Measurements from ENCODE around the gene OOSP3. TPM values are rescaled to one million over a fixed set of nuclear protein-coding genes. Genes with fewer than 3 reads are reported as not detected.

Gene OOSP3
- polyA plus RNA-seq (0.09 to 0.14 TPM in 2 of 3 replicates, not detected in the other), polyA minus RNA-seq (not detected in 3 replicates)
- not detected for polyA plus RNA-seq (2011; ENCODE audit: low read depth)
- polyA plus RNA-seq (2011; cell fraction: cytosol; rRNA removed), result 0.16 TPM in 1 of 2 replicates, not detected in the other
- 0.15 TPM in 1 of 2 replicates, not detected in the other for polyA plus RNA-seq (2011; cell fraction: nucleus; rRNA removed)
- not detected in 2 replicates for polyA plus RNA-seq (2012; ENCODE audit: low replicate concordance)
- polyA minus RNA-seq (2011; cell fraction: cytosol; rRNA and poly(A)+ RNA removed), result not detected
- not detected in 2 replicates for polyA minus RNA-seq (2011; cell fraction: nucleus; rRNA and poly(A)+ RNA removed)

- Histone ChIP-seq H3K9me3 (ENCODE audit: control insufficient read depth, low read depth, low read length) (no peaks in the 10 kb centered on the region), H3K4me2 (ENCODE audit: control insufficient read depth, extremely low read depth, insufficient read depth, low read depth, low read length) (no peak within 1 kb of the TSS), H4K20me1 (ENCODE audit: control insufficient read depth, extremely low read depth, insufficient read depth, low read length) (no peaks in the 10 kb centered on the region), H3K4me1 (ENCODE audit: control insufficient read depth, extremely low read depth, insufficient read depth, low read length) (no peaks in the 10 kb centered on the region), H3K27ac (ENCODE audit: control insufficient read depth, insufficient read depth, low read length) (no peak within 1 kb of the TSS), H3K9ac (ENCODE audit: control insufficient read depth, extremely low read depth, insufficient read depth, low read length) (no peak within 1 kb of the TSS), H3K9me1 (ENCODE audit: control insufficient read depth, extremely low read depth, insufficient read depth, low read length) (no peaks in the 10 kb centered on the region), H2AFZ (ENCODE audit: control insufficient read depth, low read length) (no peak within 1 kb of the TSS), H3K27me3 (ENCODE audit: control insufficient read depth, extremely low read depth, insufficient read depth, low read length) (no peaks in the 10 kb centered on the region), H3K36me3 (ENCODE audit: control insufficient read depth in 2 of 2, extremely low read depth in 1 of 2, insufficient read depth in 2 of 2, low read length in 2 of 2) (no peaks in the 10 kb centered on the region), H3K79me2 (ENCODE audit: control insufficient read depth, insufficient read depth, low read length) (no peaks in the 10 kb centered on the region), H3K4me3 (ENCODE audit: control insufficient read depth in 2 of 3, extremely low read depth in 1 of 3, insufficient read depth in 2 of 3, low read depth in 1 of 3, low read length in 3 of 3) (no peak within 1 kb of the TSS)
- dilution Hi-C loops (cut with MboI; ENCODE audit: extremely low pct_ligation_motif_present, low sequenced_read_pairs), result no loop called here
- TF ChIP-seq CTCF (optimal IDR thresholded peaks at IDR 0.05 in 1 of 3, IDR thresholded peaks at IDR 0.05 in 1 of 3, conservative IDR thresholded peaks at IDR 0.05 in 1 of 3; ENCODE audit: extremely low read depth in 1 of 3, insufficient read depth in 2 of 3, low read length in 3 of 3) (no peak), EZH2 (IDR thresholded peaks at IDR 0.05; ENCODE audit: low read length) (no peak)
- no peak for DNase-seq (ENCODE audit: low read depth, low spot score)
- no peak for FAIRE-seq
These were observed at the start of gene OOSP3 for GRCh38 chr11:59878575-59878974. Gene OOSP3, plus strand, starts transcription at chr11:59878782. Its CDS starts 27 bp downstream, at chr11:59878809.

GRCh38 chr11:59829358-59829757 is 49.2 kb upstream of the OOSP3 start:
- Histone ChIP-seq H3K4me1 (ENCODE audit: control insufficient read depth, extremely low read depth, insufficient read depth, low read length) (no peaks in the 10 kb centered on the region), H3K27ac (ENCODE audit: control insufficient read depth, insufficient read depth, low read length) (no peak overlapping the region), H3K9ac (ENCODE audit: control insufficient read depth, extremely low read depth, insufficient read depth, low read length) (no peak overlapping the region), H3K4me2 (ENCODE audit: control insufficient read depth, extremely low read depth, insufficient read depth, low read depth, low read length) (no peak overlapping the region), H3K36me3 (ENCODE audit: control insufficient read depth in 2 of 2, extremely low read depth in 1 of 2, insufficient read depth in 2 of 2, low read length in 2 of 2) (no peaks in the 10 kb centered on the region), H3K79me2 (ENCODE audit: control insufficient read depth, insufficient read depth, low read length) (no peaks in the 10 kb centered on the region), H3K27me3 (ENCODE audit: control insufficient read depth, extremely low read depth, insufficient read depth, low read length) (no peaks in the 10 kb centered on the region), H2AFZ (ENCODE audit: control insufficient read depth, low read length) (no peak overlapping the region), H4K20me1 (ENCODE audit: control insufficient read depth, extremely low read depth, insufficient read depth, low read length) (no peaks in the 10 kb centered on the region), H3K4me3 (ENCODE audit: control insufficient read depth in 2 of 3, extremely low read depth in 1 of 3, insufficient read depth in 2 of 3, low read depth in 1 of 3, low read length in 3 of 3) (no peak overlapping the region), H3K9me3 (ENCODE audit: control insufficient read depth, low read depth, low read length) (no peaks in the 10 kb centered on the region), H3K9me1 (ENCODE audit: control insufficient read depth, extremely low read depth, insufficient read depth, low read length) (no peaks in the 10 kb centered on the region)
- dilution Hi-C loops (cut with MboI; ENCODE audit: extremely low pct_ligation_motif_present, low sequenced_read_pairs), result no loop called here
- FAIRE-seq (no peak), DNase-seq (ENCODE audit: low read depth, low spot score) (no peak)
- TF ChIP-seq CTCF (optimal IDR thresholded peaks at IDR 0.05 in 1 of 3, IDR thresholded peaks at IDR 0.05 in 1 of 3, conservative IDR thresholded peaks at IDR 0.05 in 1 of 3; ENCODE audit: extremely low read depth in 1 of 3, insufficient read depth in 2 of 3, low read length in 3 of 3), result no peak
- TF ChIP-seq EZH2 (IDR thresholded peaks at IDR 0.05; ENCODE audit: low read length), result no peak
